ENCODE data around the gene GRM5.

DNA sequence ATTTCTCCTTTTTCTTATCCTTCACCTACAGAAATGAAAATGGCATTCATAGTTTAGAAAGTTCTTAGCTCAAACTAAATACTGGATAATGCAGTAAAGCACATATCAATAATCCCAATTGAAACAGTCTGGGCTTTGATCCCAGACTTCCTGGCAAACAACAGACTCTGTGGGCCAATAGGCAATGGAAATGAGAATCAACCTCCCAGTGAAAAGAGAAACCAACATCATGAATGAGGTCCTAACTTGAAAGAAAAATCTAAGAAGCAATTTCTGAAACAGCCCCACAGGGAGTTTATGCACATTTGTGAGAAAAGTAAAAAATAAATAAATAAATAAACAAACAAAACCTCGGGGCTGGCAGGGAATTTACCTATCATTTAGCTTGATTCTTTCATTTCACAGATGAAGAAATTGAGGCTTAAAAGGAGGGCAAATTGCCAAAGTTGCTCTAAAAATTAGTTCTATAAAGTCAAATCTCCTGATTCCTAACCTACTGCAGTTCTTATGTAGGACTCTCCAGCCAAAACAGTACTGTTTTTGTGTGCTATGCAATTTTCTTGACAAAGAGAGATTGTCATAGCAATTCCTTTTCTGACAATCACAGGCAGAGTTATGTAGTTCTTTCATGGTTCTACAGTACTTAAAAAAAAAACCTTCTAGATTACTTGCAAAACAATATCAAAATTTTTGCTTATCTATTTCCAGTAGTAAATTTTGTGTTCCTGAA is 265.8 kb downstream of the GRM5 start:
- TF ChIP-seq, protein P1, sequence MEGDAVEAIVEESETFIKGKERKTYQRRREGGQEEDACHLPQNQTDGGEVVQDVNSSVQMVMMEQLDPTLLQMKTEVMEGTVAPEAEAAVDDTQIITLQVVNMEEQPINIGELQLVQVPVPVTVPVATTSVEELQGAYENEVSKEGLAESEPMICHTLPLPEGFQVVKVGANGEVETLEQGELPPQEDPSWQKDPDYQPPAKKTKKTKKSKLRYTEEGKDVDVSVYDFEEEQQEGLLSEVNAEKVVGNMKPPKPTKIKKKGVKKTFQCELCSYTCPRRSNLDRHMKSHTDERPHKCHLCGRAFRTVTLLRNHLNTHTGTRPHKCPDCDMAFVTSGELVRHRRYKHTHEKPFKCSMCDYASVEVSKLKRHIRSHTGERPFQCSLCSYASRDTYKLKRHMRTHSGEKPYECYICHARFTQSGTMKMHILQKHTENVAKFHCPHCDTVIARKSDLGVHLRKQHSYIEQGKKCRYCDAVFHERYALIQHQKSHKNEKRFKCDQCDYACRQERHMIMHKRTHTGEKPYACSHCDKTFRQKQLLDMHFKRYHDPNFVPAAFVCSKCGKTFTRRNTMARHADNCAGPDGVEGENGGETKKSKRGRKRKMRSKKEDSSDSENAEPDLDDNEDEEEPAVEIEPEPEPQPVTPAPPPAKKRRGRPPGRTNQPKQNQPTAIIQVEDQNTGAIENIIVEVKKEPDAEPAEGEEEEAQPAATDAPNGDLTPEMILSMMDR (conservative IDR thresholded peaks at IDR 0.05 in 1 of 2, IDR thresholded peaks at IDR 0.05 in 1 of 2; ENCODE audit: low read depth in 1 of 2, low read length in 2 of 2) = no peak
- no peak for TF ChIP-seq EZH2 (IDR thresholded peaks at IDR 0.05; ENCODE audit: low read length, missing control alignments)
